ELF-1 (cell line): ENCODE measurements around the gene LHX6.

Source experiments
- DNase-seq: peaks from one replicate; pipeline ENCODE4 v3.0.0-alpha.2; 2016; ENCODE audit warnings: low read depth, low spot score

LHX6 gene

GRCh38 chr9:122192261-122192875, 36.4 kb downstream of the LHX6 start:
- DNase-seq = no peak

- no peak for DNase-seq
Measured at GRCh38 chr9:122191584-122191983, 37.2 kb downstream of the LHX6 start.

GRCh38 chr9:122190597-122191381, 38.0 kb downstream of the LHX6 start:
- no peak for DNase-seq

- no peak for DNase-seq
Measured at GRCh38 chr9:122188369-122188768, 40.4 kb downstream of the LHX6 start.

- DNase-seq = no peak
Measured at GRCh38 chr9:122186777-122187470, 41.8 kb downstream of the LHX6 start.

- DNase-seq = no peak
Measured at GRCh38 chr9:122186301-122186700, 42.5 kb downstream of the LHX6 start.

GRCh38 chr9:122184551-122184950, 44.2 kb downstream of the LHX6 start:
- no peak for DNase-seq

- no peak for DNase-seq
Measured at GRCh38 chr9:122183501-122183900, 45.3 kb downstream of the LHX6 start.

- DNase-seq = no peak
Measured at GRCh38 chr9:122180633-122181032, 48.1 kb downstream of the LHX6 start.

- DNase-seq = no peak
Measured at GRCh38 chr9:122179690-122180074, 49.1 kb downstream of the LHX6 start.

GRCh38 chr9:122179054-122179689, 49.6 kb downstream of the LHX6 start:
- DNase-seq = no peak

GRCh38 chr9:122176916-122177315, 51.8 kb downstream of the LHX6 start:
- no peak for DNase-seq

- no peak for DNase-seq
Measured at GRCh38 chr9:122173670-122174069, 55.1 kb downstream of the LHX6 start.

- DNase-seq = no peak
Measured at GRCh38 chr9:122172131-122172530, 56.6 kb downstream of the LHX6 start.

GRCh38 chr9:122168356-122168755, 60.4 kb downstream of the LHX6 start:
- no peak for DNase-seq

GRCh38 chr9:122164286-122164685, 64.5 kb downstream of the LHX6 start:
- no peak for DNase-seq

GRCh38 chr9:122162415-122162814, 66.3 kb downstream of the LHX6 start:
- no peak for DNase-seq

- no peak for DNase-seq
Measured at GRCh38 chr9:122159925-122160246, 68.9 kb downstream of the LHX6 start.

- peak; percentile 99 for DNase-seq
Measured at GRCh38 chr9:122159026-122159924, 69.5 kb downstream of the LHX6 start, which contains the start of the genes MORN5 and NDUFA8. Gene MORN5, plus strand, starts transcription at chr9:122159908. Its CDS starts 65 bp downstream, at chr9:122159973. Gene NDUFA8, minus strand, starts transcription at chr9:122159779. Its CDS starts 102 bp downstream, at chr9:122159677.

- peak; percentile 79 for DNase-seq
Measured at GRCh38 chr9:122158202-122158601, 70.6 kb downstream of the LHX6 start.

GRCh38 chr9:122155796-122156195, 73.0 kb downstream of the LHX6 start:
- DNase-seq = no peak
